Measurements from ENCODE around the gene RIPOR2. TPM values are rescaled to one million over a fixed set of nuclear protein-coding genes. Genes with fewer than 3 reads are reported as not detected.

The RIPOR2 gene
- total and polyA plus RNA-seq, 2 experiments from 2014 or later: 9.5 to 22.5 TPM

DNA sequence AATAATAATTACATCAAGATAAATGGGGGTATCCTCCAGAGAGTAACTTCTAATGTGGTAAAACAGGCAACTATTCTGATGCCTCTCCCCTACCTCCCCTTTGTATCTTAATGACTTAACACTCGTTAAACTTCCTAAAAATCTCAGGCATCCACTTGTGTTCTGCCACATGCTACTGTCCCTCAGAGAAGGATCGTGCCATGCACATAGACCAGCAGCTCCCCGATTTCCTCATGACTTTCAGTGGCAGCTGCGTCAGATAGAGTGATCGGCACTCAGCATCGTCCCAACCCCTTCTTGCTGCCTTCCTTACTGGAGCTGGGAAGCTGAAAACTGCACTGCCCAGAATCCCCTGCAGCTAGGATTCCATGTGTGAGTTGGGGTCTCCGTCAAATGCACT, 32.1 kb downstream of the RIPOR2 start (continued):
- TF ChIP-seq, protein P1, sequence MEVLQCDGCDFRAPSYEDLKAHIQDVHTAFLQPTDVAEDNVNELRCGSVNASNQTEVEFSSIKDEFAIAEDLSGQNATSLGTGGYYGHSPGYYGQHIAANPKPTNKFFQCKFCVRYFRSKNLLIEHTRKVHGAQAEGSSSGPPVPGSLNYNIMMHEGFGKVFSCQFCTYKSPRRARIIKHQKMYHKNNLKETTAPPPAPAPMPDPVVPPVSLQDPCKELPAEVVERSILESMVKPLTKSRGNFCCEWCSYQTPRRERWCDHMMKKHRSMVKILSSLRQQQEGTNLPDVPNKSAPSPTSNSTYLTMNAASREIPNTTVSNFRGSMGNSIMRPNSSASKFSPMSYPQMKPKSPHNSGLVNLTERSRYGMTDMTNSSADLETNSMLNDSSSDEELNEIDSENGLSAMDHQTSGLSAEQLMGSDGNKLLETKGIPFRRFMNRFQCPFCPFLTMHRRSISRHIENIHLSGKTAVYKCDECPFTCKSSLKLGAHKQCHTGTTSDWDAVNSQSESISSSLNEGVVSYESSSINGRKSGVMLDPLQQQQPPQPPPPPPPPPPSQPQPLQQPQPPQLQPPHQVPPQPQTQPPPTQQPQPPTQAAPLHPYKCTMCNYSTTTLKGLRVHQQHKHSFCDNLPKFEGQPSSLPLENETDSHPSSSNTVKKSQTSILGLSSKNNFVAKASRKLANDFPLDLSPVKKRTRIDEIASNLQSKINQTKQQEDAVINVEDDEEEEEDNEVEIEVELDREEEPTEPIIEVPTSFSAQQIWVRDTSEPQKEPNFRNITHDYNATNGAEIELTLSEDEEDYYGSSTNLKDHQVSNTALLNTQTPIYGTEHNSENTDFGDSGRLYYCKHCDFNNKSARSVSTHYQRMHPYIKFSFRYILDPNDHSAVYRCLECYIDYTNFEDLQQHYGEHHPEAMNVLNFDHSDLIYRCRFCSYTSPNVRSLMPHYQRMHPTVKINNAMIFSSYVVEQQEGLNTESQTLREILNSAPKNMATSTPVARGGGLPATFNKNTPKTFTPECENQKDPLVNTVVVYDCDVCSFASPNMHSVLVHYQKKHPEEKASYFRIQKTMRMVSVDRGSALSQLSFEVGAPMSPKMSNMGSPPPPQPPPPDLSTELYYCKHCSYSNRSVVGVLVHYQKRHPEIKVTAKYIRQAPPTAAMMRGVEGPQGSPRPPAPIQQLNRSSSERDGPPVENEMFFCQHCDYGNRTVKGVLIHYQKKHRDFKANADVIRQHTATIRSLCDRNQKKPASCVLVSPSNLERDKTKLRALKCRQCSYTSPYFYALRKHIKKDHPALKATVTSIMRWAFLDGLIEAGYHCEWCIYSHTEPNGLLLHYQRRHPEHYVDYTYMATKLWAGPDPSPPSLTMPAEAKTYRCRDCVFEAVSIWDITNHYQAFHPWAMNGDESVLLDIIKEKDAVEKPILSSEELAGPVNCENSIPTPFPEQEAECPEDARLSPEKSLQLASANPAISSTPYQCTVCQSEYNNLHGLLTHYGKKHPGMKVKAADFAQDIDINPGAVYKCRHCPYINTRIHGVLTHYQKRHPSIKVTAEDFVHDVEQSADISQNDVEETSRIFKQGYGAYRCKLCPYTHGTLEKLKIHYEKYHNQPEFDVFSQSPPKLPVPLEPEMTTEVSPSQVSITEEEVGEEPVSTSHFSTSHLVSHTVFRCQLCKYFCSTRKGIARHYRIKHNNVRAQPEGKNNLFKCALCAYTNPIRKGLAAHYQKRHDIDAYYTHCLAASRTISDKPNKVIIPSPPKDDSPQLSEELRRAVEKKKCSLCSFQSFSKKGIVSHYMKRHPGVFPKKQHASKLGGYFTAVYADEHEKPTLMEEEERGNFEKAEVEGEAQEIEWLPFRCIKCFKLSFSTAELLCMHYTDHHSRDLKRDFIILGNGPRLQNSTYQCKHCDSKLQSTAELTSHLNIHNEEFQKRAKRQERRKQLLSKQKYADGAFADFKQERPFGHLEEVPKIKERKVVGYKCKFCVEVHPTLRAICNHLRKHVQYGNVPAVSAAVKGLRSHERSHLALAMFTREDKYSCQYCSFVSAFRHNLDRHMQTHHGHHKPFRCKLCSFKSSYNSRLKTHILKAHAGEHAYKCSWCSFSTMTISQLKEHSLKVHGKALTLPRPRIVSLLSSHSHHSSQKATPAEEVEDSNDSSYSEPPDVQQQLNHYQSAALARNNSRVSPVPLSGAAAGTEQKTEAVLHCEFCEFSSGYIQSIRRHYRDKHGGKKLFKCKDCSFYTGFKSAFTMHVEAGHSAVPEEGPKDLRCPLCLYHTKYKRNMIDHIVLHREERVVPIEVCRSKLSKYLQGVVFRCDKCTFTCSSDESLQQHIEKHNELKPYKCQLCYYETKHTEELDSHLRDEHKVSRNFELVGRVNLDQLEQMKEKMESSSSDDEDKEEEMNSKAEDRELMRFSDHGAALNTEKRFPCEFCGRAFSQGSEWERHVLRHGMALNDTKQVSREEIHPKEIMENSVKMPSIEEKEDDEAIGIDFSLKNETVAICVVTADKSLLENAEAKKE (CRISPR knock-in tag; IDR thresholded peaks at IDR 0.05): no peak

DNA sequence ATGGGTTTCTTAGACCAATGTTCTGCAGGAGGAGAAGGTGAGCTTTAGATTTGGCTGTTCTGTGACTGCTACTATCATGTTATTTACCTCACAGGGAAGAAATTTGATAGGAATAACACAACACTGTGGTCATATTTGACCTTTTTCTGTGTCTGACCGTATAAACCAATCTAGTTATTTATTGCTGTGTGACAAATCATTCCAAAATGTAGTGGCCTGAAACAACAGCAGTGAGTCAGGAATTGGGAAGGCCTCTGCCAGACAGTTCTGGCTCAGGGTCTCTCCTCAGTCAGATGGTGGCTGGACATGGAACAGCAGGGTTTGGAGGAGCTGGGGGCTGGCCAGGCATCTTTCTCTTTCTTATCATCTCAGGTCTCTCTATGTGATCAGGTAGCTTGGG, 33.0 kb downstream of the RIPOR2 start:
- Histone ChIP-seq H4K20me1 (replicated peaks; ENCODE audit: insufficient read depth) (no peaks in the 10 kb centered on the region), H3K4me3 (no peak overlapping the region), H3F3A (replicated peaks; ENCODE audit: low read depth) (no peaks in the 10 kb centered on the region), H3K9me2 (ENCODE audit: insufficient read depth) (peaks cover 8% of the 10 kb centered on the region; the same call in 1 of the 2 replicates), H3K27me3 (ENCODE audit: insufficient read depth) (no peaks in the 10 kb centered on the region), H3K4me2 (no peak overlapping the region), H3K27ac (ENCODE audit: low read depth) (no peak overlapping the region), H3K36me3 (ENCODE audit: insufficient read depth) (no peaks in the 10 kb centered on the region), H3K4me1 (ENCODE audit: insufficient read depth) (peaks cover 25% of the 10 kb centered on the region), H3K79me2 (replicated peaks; ENCODE audit: insufficient read depth) (no peaks in the 10 kb centered on the region; the same call in none of the 2 replicates), H2AFZ (no peak overlapping the region)
- ATAC-seq (no peak; the same call in 2 of the 3 replicates), DNase-seq (ENCODE audit: low spot score) (no peak)
- Mint-ChIP-seq H3K4me3 (no peak overlapping the region), H3K9me3 (no peaks in the 10 kb centered on the region), H3K4me1 (peaks cover 32% of the 10 kb centered on the region), H3K36me3 (ENCODE audit: low read depth) (no peaks in the 10 kb centered on the region; the same call in 2 of the 3 replicates), H3K27ac (no peak overlapping the region; the same call in 1 of the 2 replicates), H3K27me3 (ENCODE audit: insufficient read depth, low read depth, poor library complexity) (peaks cover 2% of the 10 kb centered on the region)
- TF ChIP-seq POLR2AphosphoS5 (IDR thresholded peaks at IDR 0.05; ENCODE audit: low read depth) (no peak), NANOG (IDR thresholded peaks at IDR 0.05; ENCODE audit: borderline replicate concordance) (no peak), JUNB (IDR thresholded peaks at IDR 0.05; ENCODE audit: unreplicated experiment) (no peak), ZNF331 (CRISPR knock-in tag; IDR thresholded peaks at IDR 0.05; ENCODE audit: low read depth) (no peak), REST (IDR thresholded peaks at IDR 0.05; ENCODE audit: unreplicated experiment) (no peak), STAT1 (IDR thresholded peaks at IDR 0.05; ENCODE audit: unreplicated experiment) (no peak)
- TF ChIP-seq, protein P2, sequence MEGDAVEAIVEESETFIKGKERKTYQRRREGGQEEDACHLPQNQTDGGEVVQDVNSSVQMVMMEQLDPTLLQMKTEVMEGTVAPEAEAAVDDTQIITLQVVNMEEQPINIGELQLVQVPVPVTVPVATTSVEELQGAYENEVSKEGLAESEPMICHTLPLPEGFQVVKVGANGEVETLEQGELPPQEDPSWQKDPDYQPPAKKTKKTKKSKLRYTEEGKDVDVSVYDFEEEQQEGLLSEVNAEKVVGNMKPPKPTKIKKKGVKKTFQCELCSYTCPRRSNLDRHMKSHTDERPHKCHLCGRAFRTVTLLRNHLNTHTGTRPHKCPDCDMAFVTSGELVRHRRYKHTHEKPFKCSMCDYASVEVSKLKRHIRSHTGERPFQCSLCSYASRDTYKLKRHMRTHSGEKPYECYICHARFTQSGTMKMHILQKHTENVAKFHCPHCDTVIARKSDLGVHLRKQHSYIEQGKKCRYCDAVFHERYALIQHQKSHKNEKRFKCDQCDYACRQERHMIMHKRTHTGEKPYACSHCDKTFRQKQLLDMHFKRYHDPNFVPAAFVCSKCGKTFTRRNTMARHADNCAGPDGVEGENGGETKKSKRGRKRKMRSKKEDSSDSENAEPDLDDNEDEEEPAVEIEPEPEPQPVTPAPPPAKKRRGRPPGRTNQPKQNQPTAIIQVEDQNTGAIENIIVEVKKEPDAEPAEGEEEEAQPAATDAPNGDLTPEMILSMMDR (conservative IDR thresholded peaks at IDR 0.05; ENCODE audit: low read depth in 2 of 2): no peak

Data from GM23338 (cell line).